Activated B cell treated with CpG ODN at 0.5 μM for 24 hours (primary cell): ENCODE data around the gene PAK2. TPM values are rescaled to one million over a fixed set of nuclear protein-coding genes. Genes with fewer than 3 reads are reported as not detected.

ENCODE experiments used
- ATAC-seq: fragments of 200-7000 bp; cut with Tn5 transposase; one replicate; pipeline ENCODE4 v1.10.0; 2021; ENCODE audit warnings: low read depth, mild to moderate bottlenecking, moderate library complexity
- CTCF ChIA-PET: fragments of 350-600 bp; sonication (Branson Sonifier 250); formaldehyde crosslinking; loops from one replicate; lab custom pipeline; 2021; ENCODE audit warnings: antibody characterized with exemption; lab: Charles Lee
- POLR2A ChIA-PET: fragments of 350-600 bp; sonication (Branson Sonifier 250); formaldehyde crosslinking; loops from one replicate; lab custom pipeline; 2021; ENCODE audit warnings: antibody characterized with exemption; lab: Charles Lee
- DNase-seq: peaks from one replicate; pipeline ENCODE4 v3.0.0; 2022
- H3K27ac Mint-ChIP-seq: one replicate; pipeline ENCODE4 v1.8.0; 2020; ENCODE audit warnings: mixed read lengths
- H3K27me3 Mint-ChIP-seq: one replicate; pipeline ENCODE4 v1.8.0; 2021; ENCODE audit warnings: mixed read lengths
- H3K36me3 Mint-ChIP-seq: one replicate; pipeline ENCODE4 v1.8.0; 2021; ENCODE audit warnings: low read depth, mixed read lengths
- H3K4me1 Mint-ChIP-seq: one replicate; pipeline ENCODE4 v1.8.0; 2021; ENCODE audit warnings: mixed read lengths
- H3K4me3 Mint-ChIP-seq: one replicate; pipeline ENCODE4 v1.8.0; 2020; ENCODE audit warnings: mild to moderate bottlenecking, mixed read lengths
- H3K9me3 Mint-ChIP-seq: one replicate; pipeline ENCODE4 v1.8.0; 2020; ENCODE audit warnings: mixed read lengths
- CTCF ChIP-seq: fragments of 200-600 bp; IDR thresholded peaks from one replicate; pipeline ENCODE4 v1.8.0; 2022; ENCODE audit warnings: antibody characterized with exemption, mild to moderate bottlenecking
- intact Hi-C: fragments of 100-400 bp; cut with micrococcal nuclease; formaldehyde crosslinking; loops from one replicate; pipeline ENCODE4 v1.15.1; 2024
- total RNA-seq: library from RNA; stranded (reverse); gene quantifications from 2 replicates; pipeline ENCODE4 v1.2.3, GENCODE V29; 2022

The PAK2 gene
- total RNA-seq, 1 donor from 2014 or later: 87.1 TPM

- ATAC-seq: no peak
- Mint-ChIP-seq H3K4me1 (peaks cover 19% of the 10 kb centered on the region), H3K27me3 (no peaks in the 10 kb centered on the region), H3K27ac (no peak overlapping the region), H3K36me3 (peaks cover 58% of the 10 kb centered on the region), H3K4me3 (no peak overlapping the region), H3K9me3 (no peaks in the 10 kb centered on the region)
- no peak for DNase-seq
- intact Hi-C loops: no loop called here
- ChIA-PET CTCF (no interaction called here), POLR2A (no interaction called here)
- no peak for TF ChIP-seq CTCF
These were observed 64.3 kb downstream of the PAK2 start for GRCh38 chr3:196803891-196804468.

GRCh38 chr3:196804773-196805172 is 65.1 kb downstream of the PAK2 start:
- intact Hi-C loops: no loop called here
- no peak for TF ChIP-seq CTCF
- Mint-ChIP-seq H3K4me3 (no peak overlapping the region), H3K4me1 (peaks cover 14% of the 10 kb centered on the region), H3K27me3 (no peaks in the 10 kb centered on the region), H3K36me3 (peaks cover 61% of the 10 kb centered on the region), H3K27ac (no peak overlapping the region), H3K9me3 (no peaks in the 10 kb centered on the region)
- CTCF ChIA-PET: no interaction called here
- ATAC-seq: no peak
- no peak for DNase-seq
- POLR2A ChIA-PET: no interaction called here

GRCh38 chr3:196810963-196811581 is 71.4 kb downstream of the PAK2 start:
- Mint-ChIP-seq H3K36me3 (peaks cover 72% of the 10 kb centered on the region), H3K27me3 (no peaks in the 10 kb centered on the region), H3K4me1 (no peaks in the 10 kb centered on the region), H3K27ac (no peak overlapping the region), H3K4me3 (no peak overlapping the region), H3K9me3 (no peaks in the 10 kb centered on the region)
- DNase-seq: no peak
- intact Hi-C loops: no loop called here
- ChIA-PET POLR2A (no interaction called here), CTCF (no interaction called here)
- TF ChIP-seq CTCF: no peak
- ATAC-seq: no peak

- ChIA-PET CTCF (no interaction called here), POLR2A (no interaction called here)
- DNase-seq (no peak), ATAC-seq (no peak)
- intact Hi-C loops: no loop called here
- no peaks in the 10 kb centered on the region for H3K27me3 Mint-ChIP-seq
- no peak overlapping the region for H3K27ac Mint-ChIP-seq
- no peaks in the 10 kb centered on the region for H3K9me3 Mint-ChIP-seq
- no peaks in the 10 kb centered on the region for H3K4me1 Mint-ChIP-seq
- TF ChIP-seq CTCF: no peak
- no peak overlapping the region for H3K4me3 Mint-ChIP-seq
- H3K36me3 Mint-ChIP-seq: peaks cover 67% of the 10 kb centered on the region
These were observed 73.2 kb downstream of the PAK2 start for GRCh38 chr3:196812853-196813252.

- no peak overlapping the region for H3K27ac Mint-ChIP-seq
- TF ChIP-seq CTCF: no peak
These were observed 74.2 kb downstream of the PAK2 start for GRCh38 chr3:196813903-196814302.

More at GRCh38 chr3:196813903-196814302, 74.2 kb downstream of the PAK2 start:
- no peaks in the 10 kb centered on the region for H3K9me3 Mint-ChIP-seq
- H3K4me1 Mint-ChIP-seq: no peaks in the 10 kb centered on the region
- POLR2A ChIA-PET: no interaction called here
- ATAC-seq (no peak), DNase-seq (no peak)
- no peaks in the 10 kb centered on the region for H3K27me3 Mint-ChIP-seq
- no peak overlapping the region for H3K4me3 Mint-ChIP-seq
- intact Hi-C loops: no loop called here
- CTCF ChIA-PET: no interaction called here
- peaks cover 68% of the 10 kb centered on the region for H3K36me3 Mint-ChIP-seq
